ENCODE measurements around the gene ANKRD36C.
"Not testable (repeated sequence)": the region's sequence is repeated elsewhere in the genome, so short reads cannot be mapped to it uniquely, and the experiment has no call there.

ANKRD36C gene

GRCh38 chr2:95911431-95911830 is 80.2 kb downstream of the ANKRD36C start:
- peak; percentile 85 for DNase-seq (ENCODE audit: low read depth)

GRCh38 chr2:95894443-95894842 is 97.2 kb downstream of the ANKRD36C start:
- H3K4me3 ChIP-seq (ENCODE audit: control insufficient read depth, low read depth, low read length); DNase-seq (ENCODE audit: low read depth): not testable (repeated sequence)

More at GRCh38 chr2:95911431-95911830, 80.2 kb downstream of the ANKRD36C start:
- H3K4me3 ChIP-seq (ENCODE audit: control insufficient read depth, low read depth, low read length), result not testable (repeated sequence)

- not testable (repeated sequence) for H3K4me3 ChIP-seq (ENCODE audit: control insufficient read depth, low read depth, low read length); DNase-seq (ENCODE audit: low read depth)
Measured at GRCh38 chr2:95867929-95868328, 123.7 kb downstream of the ANKRD36C start.

- not testable (repeated sequence) for DNase-seq (ENCODE audit: low read depth); H3K4me3 ChIP-seq (ENCODE audit: control insufficient read depth, low read depth, low read length)
Measured at GRCh38 chr2:95867047-95867677, 124.5 kb downstream of the ANKRD36C start.

- not testable (repeated sequence) for H3K4me3 ChIP-seq (ENCODE audit: control insufficient read depth, low read depth, low read length); DNase-seq (ENCODE audit: low read depth)
Measured at GRCh38 chr2:95862121-95862520, 129.5 kb downstream of the ANKRD36C start.

- no peak for DNase-seq (ENCODE audit: low read depth)
- TF ChIP-seq CTCF (conservative IDR thresholded peaks at IDR 0.05; ENCODE audit: control insufficient read depth, insufficient read depth, low read depth, low read length), result no peak
- H3K4me3 ChIP-seq (ENCODE audit: control insufficient read depth, low read depth, low read length), result no peak overlapping the region
Measured at GRCh38 chr2:95836151-95836550, 155.5 kb downstream of the ANKRD36C start.

GRCh38 chr2:95834077-95835013 is 157.3 kb downstream of the ANKRD36C start:
- not testable (repeated sequence) for H3K4me3 ChIP-seq (ENCODE audit: control insufficient read depth, low read depth, low read length)

GRCh38 chr2:95824218-95824617 is 167.4 kb downstream of the ANKRD36C start:
- not testable (repeated sequence) for DNase-seq (ENCODE audit: low read depth); H3K4me3 ChIP-seq (ENCODE audit: control insufficient read depth, low read depth, low read length)

More at GRCh38 chr2:95834077-95835013, 157.3 kb downstream of the ANKRD36C start:
- not testable (repeated sequence) for DNase-seq (ENCODE audit: low read depth)

GRCh38 chr2:95817521-95817920 is 174.1 kb downstream of the ANKRD36C start:
- not testable (repeated sequence) for H3K4me3 ChIP-seq (ENCODE audit: control insufficient read depth, low read depth, low read length); DNase-seq (ENCODE audit: low read depth)

- H3K4me3 ChIP-seq (ENCODE audit: control insufficient read depth, low read depth, low read length), result not testable (repeated sequence)
- peak; percentile 43 for DNase-seq (ENCODE audit: low read depth)
Measured at GRCh38 chr2:95813311-95813710, 178.3 kb downstream of the ANKRD36C start.

GRCh38 chr2:95799892-95800291 is 191.7 kb downstream of the ANKRD36C start:
- H3K4me3 ChIP-seq (ENCODE audit: control insufficient read depth, low read depth, low read length), result no peak overlapping the region
- DNase-seq (ENCODE audit: low read depth), result no peak
- no peak for TF ChIP-seq CTCF (conservative IDR thresholded peaks at IDR 0.05; ENCODE audit: control insufficient read depth, insufficient read depth, low read depth, low read length)

- not testable (repeated sequence) for DNase-seq (ENCODE audit: low read depth); H3K4me3 ChIP-seq (ENCODE audit: control insufficient read depth, low read depth, low read length)
Measured at GRCh38 chr2:95799147-95799889, 192.3 kb downstream of the ANKRD36C start.

GRCh38 chr2:95796249-95797099 is 195.2 kb downstream of the ANKRD36C start:
- DNase-seq (ENCODE audit: low read depth), result not testable (repeated sequence)

GRCh38 chr2:95793970-95794369 is 197.7 kb downstream of the ANKRD36C start:
- DNase-seq (ENCODE audit: low read depth); H3K4me3 ChIP-seq (ENCODE audit: control insufficient read depth, low read depth, low read length): not testable (repeated sequence)

More at GRCh38 chr2:95796249-95797099, 195.2 kb downstream of the ANKRD36C start:
- not testable (repeated sequence) for H3K4me3 ChIP-seq (ENCODE audit: control insufficient read depth, low read depth, low read length)

- not testable (repeated sequence) for DNase-seq (ENCODE audit: low read depth); H3K4me3 ChIP-seq (ENCODE audit: control insufficient read depth, low read depth, low read length)
Measured at GRCh38 chr2:95790180-95790579, 201.4 kb downstream of the ANKRD36C start.
